Lung microvascular endothelial cell (primary cell): ENCODE data around the gene FABP1. TPM values are rescaled to one million over a fixed set of nuclear protein-coding genes. Genes with fewer than 3 reads are reported as not detected.
A peak's percentile ranks its signal among the peaks of the same experiment; 100 is the strongest.

ENCODE experiments used
- DNase-seq, 2 donors: peaks; one replicate each; pipeline versions ENCODE4 v3.0.0 to v3.0.0-alpha.2; 2010; ENCODE audit warnings: low read depth in 2 of 2
- total RNA-seq: library from RNA; depleted of rRNA; stranded (reverse); fragments of >200 nt; gene quantifications from 2 replicates; pipeline ENCODE4 v1.2.1, GENCODE V29; 2014

FABP1 gene
- total RNA-seq: not detected in 2 replicates

GRCh38 chr2:88127888-88128653 is at the start of gene FABP1:
Gene FABP1, minus strand, starts transcription at chr2:88128062. Its CDS starts 45 bp downstream, at chr2:88128017.
- DNase-seq: no peak

GRCh38 chr2:88177556-88177955 is 49.7 kb upstream of the FABP1 start:
- DNase-seq: no peak

GRCh38 chr2:88176352-88176984 is 48.6 kb upstream of the FABP1 start:
- no peak for DNase-seq

- DNase-seq: no peak
Measured at GRCh38 chr2:88172882-88173281, 45.0 kb upstream of the FABP1 start.

GRCh38 chr2:88171966-88172365 is 44.1 kb upstream of the FABP1 start:
- DNase-seq: no peak

- DNase-seq: no peak
Measured at GRCh38 chr2:88170472-88170892, 42.6 kb upstream of the FABP1 start.

GRCh38 chr2:88168386-88168785 is 40.5 kb upstream of the FABP1 start:
- DNase-seq: no peak

- no peak for DNase-seq
Measured at GRCh38 chr2:88167740-88168139, 39.9 kb upstream of the FABP1 start.

- no peak for DNase-seq
Measured at GRCh38 chr2:88165332-88166003, 37.6 kb upstream of the FABP1 start.

GRCh38 chr2:88161446-88162244 is 33.8 kb upstream of the FABP1 start:
- no peak for DNase-seq

GRCh38 chr2:88160517-88160916 is 32.7 kb upstream of the FABP1 start:
- no peak for DNase-seq

- peak; percentile 65 to 70 for DNase-seq
Measured at GRCh38 chr2:88159955-88160415, 32.1 kb upstream of the FABP1 start.

- no peak for DNase-seq
Measured at GRCh38 chr2:88159481-88159880, 31.6 kb upstream of the FABP1 start.

GRCh38 chr2:88148929-88149438 is 21.1 kb upstream of the FABP1 start:
- no peak for DNase-seq

- DNase-seq: no peak
Measured at GRCh38 chr2:88147145-88147544, 19.3 kb upstream of the FABP1 start.

GRCh38 chr2:88146590-88146989 is 18.7 kb upstream of the FABP1 start:
- no peak for DNase-seq

GRCh38 chr2:88144914-88145497 is 17.1 kb upstream of the FABP1 start:
- DNase-seq: no peak

GRCh38 chr2:88144271-88144670 is 16.4 kb upstream of the FABP1 start:
- no peak for DNase-seq

GRCh38 chr2:88141952-88142351 is 14.1 kb upstream of the FABP1 start:
- DNase-seq: no peak

GRCh38 chr2:88139804-88140203 is 11.9 kb upstream of the FABP1 start:
- DNase-seq: no peak

GRCh38 chr2:88139203-88139702 is 11.4 kb upstream of the FABP1 start:
- no peak for DNase-seq
